ENCODE measurements around the gene SMCR8. TPM values are rescaled to one million over a fixed set of nuclear protein-coding genes. Genes with fewer than 3 reads are reported as not detected.
"Not testable (repeated sequence)": the region's sequence is repeated elsewhere in the genome, so short reads cannot be mapped to it uniquely, and the experiment has no call there.

SMCR8 gene
- total RNA-seq, 1 donor from 2014 or later, result 20.3 TPM

- Histone ChIP-seq H3K4me1 (ENCODE audit: insufficient read depth, low read length) (no peaks in the 10 kb centered on the region), H3K4me3 (ENCODE audit: insufficient read depth, low read depth, low read length) (no peak overlapping the region), H3K27ac (ENCODE audit: low read depth, low read length) (no peak overlapping the region), H3K9me3 (ENCODE audit: insufficient read depth, low read depth, low read length) (no peaks in the 10 kb centered on the region), H3K27me3 (ENCODE audit: insufficient read depth, low read length) (no peaks in the 10 kb centered on the region), H2AFZ (ENCODE audit: low read depth, low read length) (no peak overlapping the region), H3K79me2 (ENCODE audit: insufficient read depth, low read length) (no peaks in the 10 kb centered on the region), H3K36me3 (ENCODE audit: insufficient read depth, low read length) (no peaks in the 10 kb centered on the region), H3K4me2 (ENCODE audit: low read length) (no peak overlapping the region), H4K20me1 (ENCODE audit: insufficient read depth, low read length) (peaks cover 4% of the 10 kb centered on the region), H3K9ac (ENCODE audit: low read length) (no peak overlapping the region)
- Mint-ChIP-seq H3K4me1 (ENCODE audit: low read depth, unreplicated experiment) (no peaks in the 10 kb centered on the region), H3K9me3 (ENCODE audit: unreplicated experiment) (no peaks in the 10 kb centered on the region), H3K27ac (ENCODE audit: unreplicated experiment) (no peak overlapping the region), H3K36me3 (ENCODE audit: low read depth, unreplicated experiment) (peaks cover 31% of the 10 kb centered on the region), H3K27me3 (ENCODE audit: low read depth, unreplicated experiment) (no peaks in the 10 kb centered on the region), H3K4me3 (ENCODE audit: unreplicated experiment) (no peak overlapping the region)
- no peak for TF ChIP-seq EZH2 (IDR thresholded peaks at IDR 0.05; ENCODE audit: insufficient read depth, low read length)
- no peak for TF ChIP-seq CTCF (IDR thresholded peaks at IDR 0.05; ENCODE audit: insufficient read depth, low read depth, low read length)
- FAIRE-seq (no peak), DNase-seq (ENCODE audit: low read depth) (no peak)
These were observed 16.8 kb downstream of the SMCR8 start for GRCh38 chr17:18331879-18332278.

- Mint-ChIP-seq H3K27ac (ENCODE audit: unreplicated experiment) (no peak overlapping the region), H3K36me3 (ENCODE audit: low read depth, unreplicated experiment) (peaks cover 31% of the 10 kb centered on the region), H3K27me3 (ENCODE audit: low read depth, unreplicated experiment) (no peaks in the 10 kb centered on the region), H3K4me3 (ENCODE audit: unreplicated experiment) (no peak overlapping the region), H3K4me1 (ENCODE audit: low read depth, unreplicated experiment) (no peaks in the 10 kb centered on the region), H3K9me3 (ENCODE audit: unreplicated experiment) (no peaks in the 10 kb centered on the region)
- DNase-seq (ENCODE audit: low read depth), result no peak
- FAIRE-seq, result no peak
- Histone ChIP-seq H3K27me3 (ENCODE audit: insufficient read depth, low read length) (no peaks in the 10 kb centered on the region), H3K4me3 (ENCODE audit: insufficient read depth, low read depth, low read length) (no peak overlapping the region), H3K4me2 (ENCODE audit: low read length) (no peak overlapping the region), H3K36me3 (ENCODE audit: insufficient read depth, low read length) (no peaks in the 10 kb centered on the region), H3K9ac (ENCODE audit: low read length) (no peak overlapping the region), H3K27ac (ENCODE audit: low read depth, low read length) (no peak overlapping the region), H3K79me2 (ENCODE audit: insufficient read depth, low read length) (no peaks in the 10 kb centered on the region), H3K4me1 (ENCODE audit: insufficient read depth, low read length) (no peaks in the 10 kb centered on the region), H3K9me3 (ENCODE audit: insufficient read depth, low read depth, low read length) (no peaks in the 10 kb centered on the region), H4K20me1 (ENCODE audit: insufficient read depth, low read length) (no peaks in the 10 kb centered on the region), H2AFZ (ENCODE audit: low read depth, low read length) (no peak overlapping the region)
- TF ChIP-seq CTCF (IDR thresholded peaks at IDR 0.05; ENCODE audit: insufficient read depth, low read depth, low read length) (no peak), EZH2 (IDR thresholded peaks at IDR 0.05; ENCODE audit: insufficient read depth, low read length) (no peak)
These were observed 17.9 kb downstream of the SMCR8 start for GRCh38 chr17:18332909-18333489.

- H3K9me3 Mint-ChIP-seq (ENCODE audit: unreplicated experiment); H3K79me2 ChIP-seq (ENCODE audit: insufficient read depth, low read length); FAIRE-seq; DNase-seq (ENCODE audit: low read depth); H3K9me3 ChIP-seq (ENCODE audit: insufficient read depth, low read depth, low read length); H3K4me1 Mint-ChIP-seq (ENCODE audit: low read depth, unreplicated experiment); H3K27ac ChIP-seq (ENCODE audit: low read depth, low read length); H2AFZ ChIP-seq (ENCODE audit: low read depth, low read length); H3K4me1 ChIP-seq (ENCODE audit: insufficient read depth, low read length); H3K4me3 ChIP-seq (ENCODE audit: insufficient read depth, low read depth, low read length); H3K36me3 ChIP-seq (ENCODE audit: insufficient read depth, low read length); H3K4me3 Mint-ChIP-seq (ENCODE audit: unreplicated experiment); H3K9ac ChIP-seq (ENCODE audit: low read length); H3K27me3 ChIP-seq (ENCODE audit: insufficient read depth, low read length); H3K27ac Mint-ChIP-seq (ENCODE audit: unreplicated experiment); H4K20me1 ChIP-seq (ENCODE audit: insufficient read depth, low read length); H3K4me2 ChIP-seq (ENCODE audit: low read length); H3K27me3 Mint-ChIP-seq (ENCODE audit: low read depth, unreplicated experiment): not testable (repeated sequence)
- H3K36me3 Mint-ChIP-seq (ENCODE audit: low read depth, unreplicated experiment), result peaks cover 32% of the 10 kb centered on the region
These were observed 23.1 kb downstream of the SMCR8 start for GRCh38 chr17:18338158-18338557.
